Measurements from ENCODE around the gene MAP2K5.

DNA sequence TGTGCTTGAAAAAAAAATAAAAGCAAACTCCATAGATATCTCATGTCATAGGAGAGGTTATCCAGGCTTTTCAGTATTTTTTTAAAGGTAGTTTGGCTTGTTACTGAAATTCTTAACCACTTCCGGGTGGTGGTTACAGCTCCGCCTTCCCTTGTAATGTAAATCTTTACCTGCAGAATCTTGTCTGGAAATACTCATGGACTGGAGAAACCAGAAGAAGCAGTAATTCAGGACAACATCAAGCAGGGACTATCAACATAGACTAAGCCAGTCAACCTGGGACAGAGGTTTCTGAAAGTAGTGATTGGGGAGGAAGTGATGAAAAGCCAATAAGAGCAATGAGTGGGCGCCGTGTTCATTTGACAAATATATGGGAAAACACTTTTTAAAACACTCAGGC is 203.9 kb downstream of the MAP2K5 start:
- TF ChIP-seq TAF1 (IDR thresholded peaks at IDR 0.05; ENCODE audit: low read depth) (no peak), FOXM1 (IDR thresholded peaks at IDR 0.05; ENCODE audit: borderline replicate concordance, low read depth) (no peak), EP300 (IDR thresholded peaks at IDR 0.05; ENCODE audit: borderline replicate concordance) (no peak), TCF12 (IDR thresholded peaks at IDR 0.05; ENCODE audit: low read depth) (no peak), YY1 (IDR thresholded peaks at IDR 0.05; ENCODE audit: low read depth) (no peak)
- TF ChIP-seq, protein P1, sequence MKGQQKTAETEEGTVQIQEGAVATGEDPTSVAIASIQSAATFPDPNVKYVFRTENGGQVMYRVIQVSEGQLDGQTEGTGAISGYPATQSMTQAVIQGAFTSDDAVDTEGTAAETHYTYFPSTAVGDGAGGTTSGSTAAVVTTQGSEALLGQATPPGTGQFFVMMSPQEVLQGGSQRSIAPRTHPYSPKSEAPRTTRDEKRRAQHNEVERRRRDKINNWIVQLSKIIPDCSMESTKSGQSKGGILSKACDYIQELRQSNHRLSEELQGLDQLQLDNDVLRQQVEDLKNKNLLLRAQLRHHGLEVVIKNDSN (IDR thresholded peaks at IDR 0.05), result no peak
- TF ChIP-seq, protein P2, sequence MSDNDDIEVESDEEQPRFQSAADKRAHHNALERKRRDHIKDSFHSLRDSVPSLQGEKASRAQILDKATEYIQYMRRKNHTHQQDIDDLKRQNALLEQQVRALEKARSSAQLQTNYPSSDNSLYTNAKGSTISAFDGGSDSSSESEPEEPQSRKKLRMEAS (IDR thresholded peaks at IDR 0.05), result no peak
- TF ChIP-seq, protein P3, sequence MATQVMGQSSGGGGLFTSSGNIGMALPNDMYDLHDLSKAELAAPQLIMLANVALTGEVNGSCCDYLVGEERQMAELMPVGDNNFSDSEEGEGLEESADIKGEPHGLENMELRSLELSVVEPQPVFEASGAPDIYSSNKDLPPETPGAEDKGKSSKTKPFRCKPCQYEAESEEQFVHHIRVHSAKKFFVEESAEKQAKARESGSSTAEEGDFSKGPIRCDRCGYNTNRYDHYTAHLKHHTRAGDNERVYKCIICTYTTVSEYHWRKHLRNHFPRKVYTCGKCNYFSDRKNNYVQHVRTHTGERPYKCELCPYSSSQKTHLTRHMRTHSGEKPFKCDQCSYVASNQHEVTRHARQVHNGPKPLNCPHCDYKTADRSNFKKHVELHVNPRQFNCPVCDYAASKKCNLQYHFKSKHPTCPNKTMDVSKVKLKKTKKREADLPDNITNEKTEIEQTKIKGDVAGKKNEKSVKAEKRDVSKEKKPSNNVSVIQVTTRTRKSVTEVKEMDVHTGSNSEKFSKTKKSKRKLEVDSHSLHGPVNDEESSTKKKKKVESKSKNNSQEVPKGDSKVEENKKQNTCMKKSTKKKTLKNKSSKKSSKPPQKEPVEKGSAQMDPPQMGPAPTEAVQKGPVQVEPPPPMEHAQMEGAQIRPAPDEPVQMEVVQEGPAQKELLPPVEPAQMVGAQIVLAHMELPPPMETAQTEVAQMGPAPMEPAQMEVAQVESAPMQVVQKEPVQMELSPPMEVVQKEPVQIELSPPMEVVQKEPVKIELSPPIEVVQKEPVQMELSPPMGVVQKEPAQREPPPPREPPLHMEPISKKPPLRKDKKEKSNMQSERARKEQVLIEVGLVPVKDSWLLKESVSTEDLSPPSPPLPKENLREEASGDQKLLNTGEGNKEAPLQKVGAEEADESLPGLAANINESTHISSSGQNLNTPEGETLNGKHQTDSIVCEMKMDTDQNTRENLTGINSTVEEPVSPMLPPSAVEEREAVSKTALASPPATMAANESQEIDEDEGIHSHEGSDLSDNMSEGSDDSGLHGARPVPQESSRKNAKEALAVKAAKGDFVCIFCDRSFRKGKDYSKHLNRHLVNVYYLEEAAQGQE (IDR thresholded peaks at IDR 0.05; ENCODE audit: low read depth), result no peak
